HG03521 (cell line): ENCODE measurements around the gene RNU6-9.

Experiments
- ATAC-seq: cut with Tn5 transposase; IDR thresholded peaks from one replicate; pipeline ENCODE4 v1.9.1; 2021; ENCODE audit warnings: mild to moderate bottlenecking, moderate library complexity; ENCODE audit not compliant: unreplicated experiment

RNU6-9 gene

DNA sequence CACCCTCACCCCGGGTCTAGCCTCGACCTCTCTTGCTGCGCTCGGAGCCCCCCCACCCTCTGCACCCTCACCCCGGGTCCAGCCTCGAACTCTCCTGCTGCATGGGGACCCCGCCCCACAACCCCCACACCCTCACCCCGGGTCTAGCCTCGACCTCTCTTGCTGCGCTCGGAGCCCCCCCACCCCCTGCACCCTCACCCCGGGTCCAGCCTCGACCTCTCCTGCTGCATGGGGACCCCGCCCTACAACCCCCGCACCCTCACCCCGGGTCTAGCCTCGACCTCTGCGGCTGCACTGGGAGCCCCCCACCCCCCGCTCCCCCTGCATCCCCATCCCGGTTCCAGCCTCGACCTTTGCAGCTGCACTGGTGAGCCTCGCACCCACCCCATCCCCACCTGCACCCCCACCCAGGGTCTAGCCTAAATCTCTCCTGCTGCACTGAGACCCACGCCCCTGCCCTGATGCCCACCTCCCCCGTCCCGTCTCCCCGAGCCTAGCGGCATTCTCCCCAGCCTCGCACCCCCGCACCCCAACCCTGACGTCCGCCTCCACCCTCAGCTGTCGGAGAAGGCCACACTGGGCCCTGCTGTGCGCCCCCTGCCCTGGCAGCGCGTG lies 32.0 kb upstream of the RNU6-9 start:
- no peak for ATAC-seq

DNA sequence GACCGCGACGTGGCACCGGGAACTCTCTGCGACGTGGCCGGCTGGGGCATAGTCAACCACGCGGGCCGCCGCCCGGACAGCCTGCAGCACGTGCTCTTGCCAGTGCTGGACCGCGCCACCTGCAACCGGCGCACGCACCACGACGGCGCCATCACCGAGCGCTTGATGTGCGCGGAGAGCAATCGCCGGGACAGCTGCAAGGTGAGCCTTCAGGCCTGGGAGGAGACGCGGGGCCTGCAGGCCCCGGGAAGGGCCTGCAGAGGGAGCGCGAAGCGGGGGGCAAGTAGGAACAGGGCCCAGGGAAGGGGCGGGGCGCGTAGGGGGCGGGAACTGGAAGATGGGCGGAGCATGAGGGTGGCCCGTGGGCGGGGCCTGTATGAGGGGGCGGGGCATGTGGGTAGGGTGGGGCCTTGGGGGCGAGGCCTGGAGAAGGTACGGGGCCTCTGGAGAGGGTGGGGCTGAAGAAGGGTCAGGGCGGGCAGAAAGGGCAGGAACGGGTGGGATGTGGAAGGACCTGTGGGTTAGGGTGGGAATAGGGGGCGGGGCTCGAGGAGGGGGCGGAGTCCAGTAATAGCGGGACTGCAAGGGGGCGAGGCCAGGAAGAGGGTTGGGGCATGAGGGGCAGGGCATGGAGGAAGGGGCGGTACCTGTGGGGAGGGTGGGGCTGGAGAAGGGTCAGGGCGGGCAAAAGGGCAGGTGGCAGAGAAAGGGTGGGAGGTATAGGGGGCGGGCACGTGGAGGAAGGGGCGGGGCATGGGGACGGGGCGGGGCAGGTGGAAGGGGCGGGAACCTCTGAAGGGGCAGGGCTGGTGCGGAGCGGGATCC lies 31.3 kb upstream of the RNU6-9 start:
- no peak for ATAC-seq

DNA sequence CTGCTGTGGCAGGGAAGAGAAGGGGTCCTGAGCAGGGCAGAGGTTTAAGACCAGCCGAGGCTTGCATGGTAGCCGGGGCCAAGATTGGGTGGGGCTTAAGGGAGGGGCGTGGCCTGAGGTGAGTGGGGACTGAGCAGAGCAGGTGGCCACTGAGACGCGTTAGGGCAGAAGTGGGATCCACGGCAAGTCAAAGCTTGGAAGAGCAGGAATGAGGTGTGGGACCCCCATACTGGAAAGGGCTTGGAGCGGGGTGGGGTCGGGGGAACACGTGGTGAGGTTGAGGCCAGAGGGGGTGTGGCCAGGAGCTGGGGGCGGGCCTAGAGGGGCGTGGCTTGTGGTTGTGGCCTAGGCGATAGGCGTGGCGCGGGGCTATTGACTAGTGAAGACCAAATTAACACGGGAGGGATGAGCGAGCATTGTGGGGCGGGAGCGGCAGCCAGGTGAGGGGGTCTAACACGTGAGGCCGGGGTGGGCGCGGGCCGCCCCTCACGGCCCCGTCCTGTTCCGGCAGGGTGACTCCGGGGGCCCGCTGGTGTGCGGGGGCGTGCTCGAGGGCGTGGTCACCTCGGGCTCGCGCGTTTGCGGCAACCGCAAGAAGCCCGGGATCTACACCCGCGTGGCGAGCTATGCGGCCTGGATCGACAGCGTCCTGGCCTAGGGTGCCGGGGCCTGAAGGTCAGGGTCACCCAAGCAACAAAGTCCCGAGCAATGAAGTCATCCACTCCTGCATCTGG lies 30.5 kb upstream of the RNU6-9 start:
- no peak for ATAC-seq

GRCh38 chr19:863315-863620 lies 30.0 kb upstream of the RNU6-9 start:
- no peak for ATAC-seq

GRCh38 chr19:866769-867300 lies 26.4 kb upstream of the RNU6-9 start:
- ATAC-seq: no peak

GRCh38 chr19:867301-867793 lies 25.9 kb upstream of the RNU6-9 start:
- ATAC-seq: no peak

DNA sequence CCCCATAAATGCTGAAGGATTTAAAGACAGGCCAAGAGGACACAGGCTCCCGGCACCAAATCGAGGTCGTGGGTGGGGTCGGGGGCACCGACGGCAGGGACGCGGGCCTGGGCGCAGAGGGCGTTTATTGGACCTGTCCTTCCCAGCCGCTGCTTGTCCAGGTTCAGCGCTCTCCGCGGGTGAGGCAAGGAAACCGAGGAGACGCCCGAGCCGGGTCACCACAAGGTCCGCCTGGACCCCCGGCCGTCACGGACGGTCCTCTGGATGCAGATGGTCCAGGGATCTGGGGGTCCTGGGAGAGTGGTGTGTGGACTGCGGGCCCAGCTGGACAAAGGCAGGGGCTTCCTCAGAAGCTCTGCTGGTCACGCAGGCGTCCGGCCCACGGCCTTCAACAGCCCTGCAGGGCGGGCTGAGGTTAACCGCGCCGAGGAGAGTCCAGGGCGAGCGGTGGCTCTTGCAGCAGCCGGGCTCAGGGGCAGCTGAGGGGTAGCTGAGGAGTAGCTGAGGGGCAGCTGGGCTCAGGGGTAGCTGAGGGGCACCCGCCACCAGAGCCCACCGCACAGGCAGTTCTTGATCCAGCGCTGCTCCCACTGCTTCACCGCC lies 25.3 kb upstream of the RNU6-9 start:
- ATAC-seq: no peak

DNA sequence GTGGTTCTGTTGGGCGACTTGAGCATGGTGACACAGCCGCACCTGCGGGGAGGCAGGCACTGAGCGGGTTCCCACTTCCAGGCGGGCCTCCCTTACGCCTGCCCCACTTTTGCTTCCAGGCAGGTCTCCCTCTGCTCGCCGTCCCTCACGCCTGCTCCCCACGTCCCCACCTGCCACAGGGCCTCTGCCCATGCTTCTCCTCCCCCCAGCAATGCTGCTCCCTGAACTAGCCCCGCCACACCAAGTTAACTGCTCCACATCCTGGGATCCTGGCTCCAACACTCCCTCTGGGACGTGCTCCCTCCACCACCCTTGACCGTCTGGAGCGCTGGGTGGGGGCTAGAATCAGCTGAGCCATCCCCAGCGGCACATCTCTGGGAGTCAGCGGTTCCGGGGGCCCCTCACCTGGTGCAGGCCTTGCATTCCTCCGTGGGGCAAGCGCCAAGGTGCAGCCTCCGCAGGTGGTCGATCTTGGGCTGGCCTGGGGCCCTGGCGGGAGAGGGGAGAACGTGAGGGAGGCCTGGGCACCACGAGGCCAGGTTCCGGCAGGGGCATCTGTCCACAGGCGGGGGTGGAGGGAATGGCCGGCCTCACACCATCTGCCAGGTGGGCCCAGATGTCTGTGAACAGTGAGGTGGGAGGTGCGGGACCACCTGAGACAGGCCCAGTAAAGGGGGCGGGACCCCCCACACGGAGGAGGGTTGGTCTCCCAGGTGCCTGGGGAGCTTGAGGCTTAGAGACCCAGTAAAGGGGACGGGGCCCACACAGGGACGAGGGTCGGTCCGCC lies 24.6 kb upstream of the RNU6-9 start:
- no peak for ATAC-seq

DNA sequence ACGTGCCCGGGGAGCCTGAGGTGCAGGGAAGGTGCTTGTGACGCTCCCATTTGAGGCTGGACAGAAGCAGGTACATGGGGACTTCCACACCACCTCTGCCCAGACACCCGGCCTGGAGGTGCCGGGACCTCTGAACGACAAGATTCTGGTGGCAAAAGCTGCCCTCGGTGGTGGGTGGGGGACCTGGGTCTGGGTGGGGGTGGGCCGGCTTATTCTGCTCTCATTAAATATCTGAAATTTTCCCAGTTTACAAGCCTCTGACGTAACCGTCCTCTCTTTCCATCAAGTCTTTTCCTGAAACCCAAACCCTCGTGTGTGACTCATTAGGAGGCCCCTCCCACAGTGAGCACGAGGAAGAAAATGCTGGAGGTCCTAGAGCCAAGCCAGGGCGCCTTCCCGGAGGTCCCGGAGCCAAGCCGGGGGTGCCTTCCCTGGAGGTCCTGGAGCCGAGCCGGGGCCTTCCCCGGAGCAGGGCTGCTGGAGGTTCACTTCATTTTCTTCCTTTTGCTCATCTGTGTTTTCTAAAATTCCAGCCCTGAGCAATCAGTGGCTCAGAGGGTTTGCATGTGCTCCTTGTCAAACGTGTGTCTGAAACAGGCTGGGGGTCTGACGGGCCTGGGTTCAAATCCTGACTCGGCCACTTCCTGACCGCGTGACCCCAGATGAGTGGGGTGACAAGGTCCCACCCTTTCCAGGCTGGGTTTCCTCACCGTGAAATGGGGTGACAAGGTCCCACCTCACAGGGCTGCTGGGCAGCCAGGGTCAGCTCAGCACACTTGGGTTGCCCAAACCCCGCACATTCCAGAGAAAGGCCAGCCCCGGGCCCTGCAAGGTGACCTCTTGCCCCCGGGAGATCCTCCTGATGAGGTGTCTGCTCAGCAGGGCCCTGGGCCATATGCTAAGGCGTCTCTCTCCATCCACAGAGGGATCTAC lies 23.8 kb upstream of the RNU6-9 start:
- ATAC-seq: no peak

- no peak for ATAC-seq
Observed at GRCh38 chr19:870314-870713, 23.0 kb upstream of the RNU6-9 start.

GRCh38 chr19:870963-871401 lies 22.3 kb upstream of the RNU6-9 start:
- ATAC-seq: no peak

DNA sequence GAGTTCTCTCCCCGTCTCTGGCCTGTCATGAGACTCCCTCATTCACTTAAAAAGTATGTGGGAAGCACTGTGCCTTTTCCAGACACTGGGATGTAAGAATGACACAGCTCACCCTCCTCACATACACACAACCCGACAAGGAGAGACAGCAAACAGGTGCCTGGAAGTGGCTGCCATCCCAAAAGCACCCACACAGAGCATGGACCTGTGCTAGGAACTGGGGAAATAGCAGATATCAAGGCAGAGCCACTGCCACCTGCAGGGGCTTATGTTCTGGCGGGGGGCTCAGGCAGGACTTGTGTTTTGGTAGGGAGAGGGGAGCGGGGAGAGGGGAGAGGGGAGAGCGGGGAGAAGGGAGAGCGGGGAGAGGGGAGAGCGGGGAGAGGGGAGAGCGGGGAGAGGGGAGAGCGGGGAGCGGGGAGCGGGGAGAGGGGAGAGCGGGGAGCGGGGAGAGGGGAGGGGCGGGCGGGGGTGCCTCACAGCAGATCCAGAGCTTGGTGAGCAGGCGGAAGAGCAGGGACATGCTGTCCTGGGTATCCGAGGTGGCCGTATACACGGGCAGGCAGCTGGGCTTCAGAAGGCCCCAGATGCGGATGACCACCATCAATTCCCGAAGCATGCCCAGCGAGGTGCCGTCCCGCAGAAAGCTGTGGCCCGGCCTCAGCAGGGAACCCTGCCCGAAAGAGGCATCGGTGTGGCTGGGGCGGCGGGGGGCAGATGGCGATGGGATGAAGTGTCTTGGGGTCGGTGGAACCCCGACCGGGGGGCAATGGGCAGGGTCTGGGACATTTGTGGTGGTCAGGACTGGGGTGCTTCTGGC lies 21.6 kb upstream of the RNU6-9 start:
- no peak for ATAC-seq

DNA sequence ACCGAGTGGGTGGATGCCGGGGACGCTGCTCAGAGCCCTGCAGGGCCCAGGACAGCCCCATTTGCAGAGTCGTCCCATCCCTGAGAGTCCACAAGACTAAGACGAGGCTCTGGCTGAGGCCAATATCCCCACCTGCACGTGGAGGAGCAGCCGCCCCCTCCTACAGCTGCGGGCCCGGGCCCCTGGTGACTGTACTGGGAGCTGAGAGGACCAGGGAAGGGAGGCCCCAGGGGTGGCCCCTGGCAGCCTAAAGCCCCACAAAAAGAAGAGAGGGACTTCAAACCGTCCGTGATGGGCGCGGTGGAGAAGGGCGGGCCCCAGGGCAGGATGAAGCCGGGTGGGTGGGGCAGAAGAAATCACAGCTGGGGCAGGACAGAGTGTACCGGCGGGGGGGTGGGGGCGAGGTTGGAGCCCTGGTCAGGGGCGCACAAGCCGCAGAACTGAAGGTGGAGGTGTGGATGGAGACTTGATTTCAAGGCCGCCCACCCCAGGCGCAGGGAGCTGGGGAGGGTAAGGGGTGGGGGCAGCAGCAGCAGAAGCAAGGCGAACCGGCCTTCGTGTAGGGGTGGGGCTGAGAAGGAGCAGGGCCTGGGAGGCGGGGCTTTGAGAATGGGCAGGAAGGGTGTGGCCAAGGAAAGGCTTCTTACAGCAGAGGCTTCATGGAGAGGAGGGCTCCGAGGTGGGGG lies 20.9 kb upstream of the RNU6-9 start:
- ATAC-seq: no peak

GRCh38 chr19:873084-873483 lies 20.2 kb upstream of the RNU6-9 start:
- no peak for ATAC-seq

GRCh38 chr19:873561-874041 lies 19.7 kb upstream of the RNU6-9 start:
- ATAC-seq: no peak

GRCh38 chr19:875265-875879 lies 17.9 kb upstream of the RNU6-9 start:
- ATAC-seq: no peak

DNA sequence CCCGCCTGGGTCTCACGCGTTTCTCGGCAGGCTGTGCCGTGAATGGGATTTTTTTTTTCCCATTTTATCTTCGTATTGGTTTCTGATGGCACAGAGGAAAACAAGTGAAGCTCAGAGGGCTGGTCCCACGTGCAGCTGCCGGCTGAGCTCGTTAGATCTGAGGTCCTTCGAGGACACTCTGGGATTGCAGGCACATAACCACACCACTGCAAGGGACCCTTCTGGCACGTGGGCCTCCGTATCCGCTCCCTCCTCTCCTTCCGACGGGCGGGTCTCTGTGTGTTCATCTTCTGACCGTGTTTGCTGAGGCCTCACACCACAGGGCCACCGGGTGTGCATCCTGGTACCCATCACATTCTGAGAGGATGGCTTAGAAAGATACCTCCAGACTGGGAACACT lies 17.2 kb upstream of the RNU6-9 start:
- ATAC-seq: no peak
